RWPE1 (cell line): Measurements from ENCODE around the gene AOC2.

ENCODE experiments used
- CTCF ChIA-PET: fragments of 350-600 bp; sonication (Branson Sonifier 250); formaldehyde crosslinking; extraction: SDS; loops from one replicate; lab custom pipeline; 2021; lab: Yijun Ruan, JAX
- POLR2A ChIA-PET: fragments of 400-600 bp; formaldehyde crosslinking; extraction: SDS; loops from one replicate; lab custom pipeline; 2020; ENCODE audit warnings: antibody characterized with exemption; ENCODE audit not compliant: low non-redundant PET; lab: Yijun Ruan, JAX
- DNase-seq: peaks from one replicate; pipeline ENCODE4 v3.0.0; 2012; ENCODE audit warnings: low spot score
- H3K27ac ChIP-seq: fragments of 450-650 bp; 2 replicates; pipeline ENCODE4 v1.5.1; 2017
- CTCF ChIP-seq: fragments of 450-650 bp; conservative IDR thresholded peaks from 2 replicates; pipeline ENCODE4 v1.5.1; 2017; ENCODE audit warnings: low read depth, mild to moderate bottlenecking

Gene AOC2

GRCh38 chr17:42830971-42831370 is 13.4 kb upstream of the AOC2 start:
- ChIA-PET POLR2A (no interaction called here), CTCF (no interaction called here)
- no peak for TF ChIP-seq CTCF

GRCh38 chr17:42832213-42832933 is 12.0 kb upstream of the AOC2 start:
- DNase-seq, result no peak
- H3K27ac ChIP-seq, result peak overlapping the region; percentile 80
- no peak for TF ChIP-seq CTCF
- POLR2A ChIA-PET, result no interaction called here
- CTCF ChIA-PET, result no interaction called here

More at GRCh38 chr17:42830971-42831370, 13.4 kb upstream of the AOC2 start:
- no peak overlapping the region for H3K27ac ChIP-seq
- DNase-seq, result no peak

- CTCF ChIA-PET, result no interaction called here
- POLR2A ChIA-PET, result interaction anchor here (0.6 to 1.4 kb wide), 2 partner anchors 156 to 165 kb away, joined by 3 to 4 read pairs; partner anchors contain the start of genes PLEKHH3 and RPL27
- peak; percentile 90 for DNase-seq
- H3K27ac ChIP-seq, result peak within 1 kb of the TSS; percentile 80
- no peak for TF ChIP-seq CTCF
Observed at GRCh38 chr17:42832934-42833766, 11.2 kb upstream of the AOC2 start, which contains the start of gene PSME3. PSME3 (plus strand) TSS chr17:42833397; CDS start chr17:42833632, 235 bp downstream.

- ChIA-PET CTCF (no interaction called here), POLR2A (interaction anchor here (0.6 to 1.4 kb wide), 2 partner anchors 157 to 165 kb away, joined by 3 to 4 read pairs; partner anchors contain the start of genes PLEKHH3 and RPL27)
- no peak for DNase-seq
- no peak for TF ChIP-seq CTCF
- H3K27ac ChIP-seq, result peak overlapping the region; percentile 80
Observed at GRCh38 chr17:42833767-42834422, 10.5 kb upstream of the AOC2 start.

- TF ChIP-seq CTCF, result no peak
- POLR2A ChIA-PET, result no interaction called here
- no peak overlapping the region for H3K27ac ChIP-seq
- CTCF ChIA-PET, result interaction anchor here (0.7 kb wide), 1 partner anchor 56 kb away, joined by 4 read pairs; no protein-coding TSS in a partner anchor
- no peak for DNase-seq
Observed at GRCh38 chr17:42835732-42836131, 8.6 kb upstream of the AOC2 start.
